ENCODE results near the gene RASSF3.

The RASSF3 gene

DNA sequence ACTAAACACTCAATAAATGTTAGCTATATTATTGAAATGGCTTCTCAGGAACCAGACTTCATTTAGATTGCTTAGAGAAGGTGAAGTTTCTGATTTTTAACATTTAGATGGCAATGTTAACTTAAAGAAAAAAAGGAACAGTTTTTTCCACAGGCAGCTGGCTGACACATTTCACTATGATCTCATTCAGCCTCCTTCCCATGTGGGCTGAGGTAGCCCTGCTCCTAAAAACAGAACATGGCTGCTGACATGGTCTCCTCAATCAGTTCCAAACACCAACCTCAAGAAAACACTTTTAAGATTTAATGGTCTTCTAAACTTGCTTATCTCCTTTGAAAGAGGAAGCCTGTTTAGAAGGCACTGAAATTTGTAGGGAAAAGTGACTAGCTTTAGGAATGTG is 125.1 kb downstream of the RASSF3 start:
- DNase-seq = no peak

GRCh38 chr12:64736771-64737170 is 126.5 kb downstream of the RASSF3 start:
- no peak for DNase-seq
- in situ Hi-C loops (cut with HindIII; ENCODE audit: low pct_ligation_motif_present, low pct_unique_long_range_greater_than_20kb, low sequenced_read_pairs) = no loop called here

More for the DNA sequence above, 125.1 kb downstream of the RASSF3 start:
- in situ Hi-C loops (cut with HindIII; ENCODE audit: low pct_ligation_motif_present, low pct_unique_long_range_greater_than_20kb, low sequenced_read_pairs) = no loop called here

DNA sequence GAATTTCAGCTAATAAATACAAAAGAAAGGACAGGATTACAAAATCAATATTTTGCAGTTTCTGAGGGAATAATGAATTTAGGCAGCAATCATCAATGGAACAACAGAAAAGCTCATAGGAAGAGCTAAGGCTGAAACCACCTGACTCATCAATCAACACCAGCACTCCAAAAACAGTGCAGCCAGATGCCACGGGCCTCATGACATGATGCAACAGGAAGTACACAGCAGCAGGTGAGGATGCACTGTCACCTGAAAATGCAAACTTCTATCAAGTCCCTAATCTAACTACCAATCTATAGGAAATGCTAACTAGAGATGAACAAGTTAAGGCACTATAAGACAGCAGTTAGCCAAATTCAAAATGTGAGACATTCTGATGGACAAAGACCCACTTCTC is 127.2 kb downstream of the RASSF3 start:
- in situ Hi-C loops (cut with HindIII; ENCODE audit: low pct_ligation_motif_present, low pct_unique_long_range_greater_than_20kb, low sequenced_read_pairs) = no loop called here
- DNase-seq = no peak

DNA sequence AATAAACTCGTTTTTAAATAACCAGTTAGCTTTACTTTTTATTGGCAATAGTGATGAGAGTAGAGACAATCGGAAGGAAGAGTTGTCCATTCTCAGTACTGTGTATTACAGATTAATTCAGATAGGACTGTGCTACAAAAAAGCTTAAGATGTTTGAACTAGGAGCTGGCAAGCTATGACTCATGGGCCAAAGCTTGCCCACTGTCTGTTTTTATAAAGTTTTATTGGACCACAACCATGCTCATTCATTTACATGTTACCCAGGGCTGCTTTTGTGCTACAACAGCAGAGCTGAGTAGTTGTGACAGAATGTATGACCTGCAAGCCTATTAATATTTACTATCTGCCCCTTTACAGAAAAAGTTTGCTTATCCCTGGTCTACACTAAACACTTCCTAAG is 129.5 kb downstream of the RASSF3 start:
- in situ Hi-C loops (cut with HindIII; ENCODE audit: low pct_ligation_motif_present, low pct_unique_long_range_greater_than_20kb, low sequenced_read_pairs) = no loop called here

GRCh38 chr12:64740646-64741045 is 130.4 kb downstream of the RASSF3 start:
- no peak for DNase-seq
- in situ Hi-C loops (cut with HindIII; ENCODE audit: low pct_ligation_motif_present, low pct_unique_long_range_greater_than_20kb, low sequenced_read_pairs) = no loop called here

More for the DNA sequence above, 129.5 kb downstream of the RASSF3 start:
- no peak for DNase-seq

DNA sequence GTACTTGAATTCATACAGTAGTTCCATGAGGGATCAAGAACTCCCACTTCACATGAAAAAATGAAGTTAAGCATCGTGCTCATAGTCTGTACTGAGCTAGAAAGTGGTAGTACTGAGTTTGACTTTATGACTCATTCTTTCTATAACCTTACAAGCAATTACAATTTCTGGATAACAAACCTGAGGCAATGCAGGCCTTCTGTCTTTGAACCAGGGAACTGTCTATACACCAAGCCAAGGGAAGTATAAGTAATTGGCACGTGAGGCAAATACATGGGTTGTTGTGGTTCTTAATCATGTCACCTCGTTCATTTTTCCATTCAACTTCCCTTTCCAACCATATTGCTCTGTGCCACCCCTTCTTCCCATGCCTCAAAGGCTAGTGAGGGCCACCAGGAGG is 132.1 kb downstream of the RASSF3 start:
- DNase-seq = no peak
- in situ Hi-C loops (cut with HindIII; ENCODE audit: low pct_ligation_motif_present, low pct_unique_long_range_greater_than_20kb, low sequenced_read_pairs) = no loop called here

- in situ Hi-C loops (cut with HindIII; ENCODE audit: low pct_ligation_motif_present, low pct_unique_long_range_greater_than_20kb, low sequenced_read_pairs) = no loop called here
Measured at GRCh38 chr12:64743206-64743605, 132.9 kb downstream of the RASSF3 start.

GRCh38 chr12:64744422-64745258 is 134.3 kb downstream of the RASSF3 start:
- in situ Hi-C loops (cut with HindIII; ENCODE audit: low pct_ligation_motif_present, low pct_unique_long_range_greater_than_20kb, low sequenced_read_pairs) = no loop called here
- peak; percentile 51 for DNase-seq

More at GRCh38 chr12:64743206-64743605, 132.9 kb downstream of the RASSF3 start:
- no peak for DNase-seq

GRCh38 chr12:64745259-64745807 is 135.0 kb downstream of the RASSF3 start:
- in situ Hi-C loops (cut with HindIII; ENCODE audit: low pct_ligation_motif_present, low pct_unique_long_range_greater_than_20kb, low sequenced_read_pairs) = no loop called here
- DNase-seq = no peak

DNA sequence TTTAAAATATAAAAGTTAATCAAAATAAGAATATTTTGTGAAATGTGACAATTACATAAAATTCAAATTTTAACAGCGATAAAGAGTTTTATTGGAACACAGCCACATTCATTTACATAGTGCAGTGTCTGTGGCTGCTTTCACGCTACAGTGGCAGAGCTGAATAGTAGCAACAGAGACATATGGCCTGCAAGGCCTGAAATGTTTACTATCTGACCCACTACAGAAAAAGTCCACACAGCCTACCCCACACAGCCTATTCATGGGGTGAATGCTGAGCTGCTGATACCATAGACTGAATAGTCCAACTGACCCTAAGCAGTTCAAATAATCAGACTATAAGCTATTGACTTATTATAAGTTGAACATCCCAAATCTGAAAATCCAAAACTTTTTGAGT is 135.7 kb downstream of the RASSF3 start:
- in situ Hi-C loops (cut with HindIII; ENCODE audit: low pct_ligation_motif_present, low pct_unique_long_range_greater_than_20kb, low sequenced_read_pairs) = no loop called here
- no peak for DNase-seq

- no peak for DNase-seq
- in situ Hi-C loops (cut with HindIII; ENCODE audit: low pct_ligation_motif_present, low pct_unique_long_range_greater_than_20kb, low sequenced_read_pairs) = no loop called here
Measured at GRCh38 chr12:64746663-64747062, 136.4 kb downstream of the RASSF3 start.

All from ACHN (cell line).